ENCODE results near the gene FBXO28.

The FBXO28 gene, protein sequence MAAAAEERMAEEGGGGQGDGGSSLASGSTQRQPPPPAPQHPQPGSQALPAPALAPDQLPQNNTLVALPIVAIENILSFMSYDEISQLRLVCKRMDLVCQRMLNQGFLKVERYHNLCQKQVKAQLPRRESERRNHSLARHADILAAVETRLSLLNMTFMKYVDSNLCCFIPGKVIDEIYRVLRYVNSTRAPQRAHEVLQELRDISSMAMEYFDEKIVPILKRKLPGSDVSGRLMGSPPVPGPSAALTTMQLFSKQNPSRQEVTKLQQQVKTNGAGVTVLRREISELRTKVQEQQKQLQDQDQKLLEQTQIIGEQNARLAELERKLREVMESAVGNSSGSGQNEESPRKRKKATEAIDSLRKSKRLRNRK

DNA sequence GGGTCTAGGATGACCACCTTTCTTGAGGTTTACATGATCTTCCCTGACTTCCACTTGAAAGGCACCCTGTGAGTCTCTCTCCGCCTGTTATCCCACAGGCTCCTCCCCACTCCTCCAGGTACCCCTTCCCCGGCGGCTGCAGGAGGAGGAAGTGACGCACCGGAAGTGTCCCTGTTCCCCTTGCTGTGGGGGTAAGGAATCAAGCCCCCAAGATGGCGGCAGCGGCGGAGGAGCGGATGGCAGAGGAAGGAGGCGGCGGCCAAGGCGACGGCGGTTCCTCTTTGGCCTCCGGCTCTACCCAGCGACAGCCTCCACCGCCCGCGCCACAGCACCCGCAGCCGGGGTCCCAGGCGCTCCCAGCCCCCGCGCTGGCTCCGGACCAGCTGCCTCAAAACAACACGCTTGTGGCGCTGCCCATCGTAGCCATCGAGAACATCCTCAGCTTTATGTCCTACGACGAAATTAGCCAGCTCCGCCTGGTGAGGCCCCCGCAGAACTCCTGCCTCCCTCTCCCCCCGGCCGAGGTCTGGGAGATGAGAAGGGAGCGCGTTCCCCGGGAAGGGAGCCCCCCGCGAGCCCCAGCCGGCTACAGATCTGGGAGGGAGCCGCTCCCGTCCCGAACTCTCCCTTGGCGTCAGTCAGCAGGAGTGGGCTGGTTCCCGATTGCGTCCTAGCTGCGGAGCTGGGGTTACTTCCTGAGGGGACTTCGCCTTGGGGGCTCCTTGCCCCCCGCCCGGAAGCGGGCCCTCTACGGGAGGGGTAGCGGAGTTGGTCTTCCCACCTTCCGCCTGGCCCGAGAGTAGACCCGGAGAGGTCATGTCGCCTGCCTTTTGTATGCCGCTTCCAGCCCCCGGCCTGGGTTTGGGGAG, at the start of gene FBXO28:
Gene FBXO28 (plus strand): TSS at position 194 of the 869 bp plus-strand sequence. CDS start 19 bp downstream, at position 213.
- TF ChIP-seq SNAI2 (CRISPR knock-in tag; IDR thresholded peaks at IDR 0.05) (no peak), RARB (CRISPR knock-in tag; IDR thresholded peaks at IDR 0.05) (0 out of 2 replicates have a peak, but pooled peaks have one; percentile 39)
- TF ChIP-seq, protein P1, sequence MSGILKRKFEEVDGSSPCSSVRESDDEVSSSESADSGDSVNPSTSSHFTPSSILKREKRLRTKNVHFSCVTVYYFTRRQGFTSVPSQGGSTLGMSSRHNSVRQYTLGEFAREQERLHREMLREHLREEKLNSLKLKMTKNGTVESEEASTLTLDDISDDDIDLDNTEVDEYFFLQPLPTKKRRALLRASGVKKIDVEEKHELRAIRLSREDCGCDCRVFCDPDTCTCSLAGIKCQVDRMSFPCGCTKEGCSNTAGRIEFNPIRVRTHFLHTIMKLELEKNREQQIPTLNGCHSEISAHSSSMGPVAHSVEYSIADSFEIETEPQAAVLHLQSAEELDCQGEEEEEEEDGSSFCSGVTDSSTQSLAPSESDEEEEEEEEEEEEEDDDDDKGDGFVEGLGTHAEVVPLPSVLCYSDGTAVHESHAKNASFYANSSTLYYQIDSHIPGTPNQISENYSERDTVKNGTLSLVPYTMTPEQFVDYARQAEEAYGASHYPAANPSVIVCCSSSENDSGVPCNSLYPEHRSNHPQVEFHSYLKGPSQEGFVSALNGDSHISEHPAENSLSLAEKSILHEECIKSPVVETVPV (CRISPR knock-in tag; IDR thresholded peaks at IDR 0.05): no peak
- TF ChIP-seq, protein P2, sequence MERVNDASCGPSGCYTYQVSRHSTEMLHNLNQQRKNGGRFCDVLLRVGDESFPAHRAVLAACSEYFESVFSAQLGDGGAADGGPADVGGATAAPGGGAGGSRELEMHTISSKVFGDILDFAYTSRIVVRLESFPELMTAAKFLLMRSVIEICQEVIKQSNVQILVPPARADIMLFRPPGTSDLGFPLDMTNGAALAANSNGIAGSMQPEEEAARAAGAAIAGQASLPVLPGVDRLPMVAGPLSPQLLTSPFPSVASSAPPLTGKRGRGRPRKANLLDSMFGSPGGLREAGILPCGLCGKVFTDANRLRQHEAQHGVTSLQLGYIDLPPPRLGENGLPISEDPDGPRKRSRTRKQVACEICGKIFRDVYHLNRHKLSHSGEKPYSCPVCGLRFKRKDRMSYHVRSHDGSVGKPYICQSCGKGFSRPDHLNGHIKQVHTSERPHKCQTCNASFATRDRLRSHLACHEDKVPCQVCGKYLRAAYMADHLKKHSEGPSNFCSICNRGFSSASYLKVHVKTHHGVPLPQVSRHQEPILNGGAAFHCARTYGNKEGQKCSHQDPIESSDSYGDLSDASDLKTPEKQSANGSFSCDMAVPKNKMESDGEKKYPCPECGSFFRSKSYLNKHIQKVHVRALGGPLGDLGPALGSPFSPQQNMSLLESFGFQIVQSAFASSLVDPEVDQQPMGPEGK (CRISPR knock-in tag; IDR thresholded peaks at IDR 0.05; ENCODE audit: borderline replicate concordance): peak; percentile 99
- TF ChIP-seq, protein P3, sequence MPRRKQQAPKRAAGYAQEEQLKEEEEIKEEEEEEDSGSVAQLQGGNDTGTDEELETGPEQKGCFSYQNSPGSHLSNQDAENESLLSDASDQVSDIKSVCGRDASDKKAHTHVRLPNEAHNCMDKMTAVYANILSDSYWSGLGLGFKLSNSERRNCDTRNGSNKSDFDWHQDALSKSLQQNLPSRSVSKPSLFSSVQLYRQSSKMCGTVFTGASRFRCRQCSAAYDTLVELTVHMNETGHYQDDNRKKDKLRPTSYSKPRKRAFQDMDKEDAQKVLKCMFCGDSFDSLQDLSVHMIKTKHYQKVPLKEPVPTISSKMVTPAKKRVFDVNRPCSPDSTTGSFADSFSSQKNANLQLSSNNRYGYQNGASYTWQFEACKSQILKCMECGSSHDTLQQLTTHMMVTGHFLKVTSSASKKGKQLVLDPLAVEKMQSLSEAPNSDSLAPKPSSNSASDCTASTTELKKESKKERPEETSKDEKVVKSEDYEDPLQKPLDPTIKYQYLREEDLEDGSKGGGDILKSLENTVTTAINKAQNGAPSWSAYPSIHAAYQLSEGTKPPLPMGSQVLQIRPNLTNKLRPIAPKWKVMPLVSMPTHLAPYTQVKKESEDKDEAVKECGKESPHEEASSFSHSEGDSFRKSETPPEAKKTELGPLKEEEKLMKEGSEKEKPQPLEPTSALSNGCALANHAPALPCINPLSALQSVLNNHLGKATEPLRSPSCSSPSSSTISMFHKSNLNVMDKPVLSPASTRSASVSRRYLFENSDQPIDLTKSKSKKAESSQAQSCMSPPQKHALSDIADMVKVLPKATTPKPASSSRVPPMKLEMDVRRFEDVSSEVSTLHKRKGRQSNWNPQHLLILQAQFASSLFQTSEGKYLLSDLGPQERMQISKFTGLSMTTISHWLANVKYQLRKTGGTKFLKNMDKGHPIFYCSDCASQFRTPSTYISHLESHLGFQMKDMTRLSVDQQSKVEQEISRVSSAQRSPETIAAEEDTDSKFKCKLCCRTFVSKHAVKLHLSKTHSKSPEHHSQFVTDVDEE (CRISPR knock-in tag; IDR thresholded peaks at IDR 0.05): no peak
- ATAC-seq: peak; percentile 99

DNA sequence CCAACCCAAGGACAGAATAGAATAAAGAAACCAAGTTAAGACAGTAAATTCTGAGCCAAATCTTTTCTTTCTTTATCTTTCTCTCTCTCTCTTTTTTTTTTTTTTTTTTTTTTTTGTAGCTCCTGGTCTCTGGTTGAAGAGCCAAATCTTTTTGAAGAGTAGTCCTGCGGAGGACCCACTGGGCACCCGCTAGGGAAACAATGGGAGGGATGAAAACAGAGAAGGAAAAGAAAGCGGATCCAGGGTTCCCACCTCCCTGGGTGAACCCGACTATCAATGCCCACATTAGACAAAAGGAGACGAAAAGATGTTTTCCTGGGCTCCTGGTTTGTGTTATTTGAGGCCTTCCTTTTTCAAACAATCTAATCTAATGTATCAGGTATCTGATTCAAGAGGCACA, 49.8 kb upstream of the FBXO28 start:
- no peak for TF ChIP-seq ZNF8 (CRISPR knock-in tag; IDR thresholded peaks at IDR 0.05)
- TF ChIP-seq, protein P4, sequence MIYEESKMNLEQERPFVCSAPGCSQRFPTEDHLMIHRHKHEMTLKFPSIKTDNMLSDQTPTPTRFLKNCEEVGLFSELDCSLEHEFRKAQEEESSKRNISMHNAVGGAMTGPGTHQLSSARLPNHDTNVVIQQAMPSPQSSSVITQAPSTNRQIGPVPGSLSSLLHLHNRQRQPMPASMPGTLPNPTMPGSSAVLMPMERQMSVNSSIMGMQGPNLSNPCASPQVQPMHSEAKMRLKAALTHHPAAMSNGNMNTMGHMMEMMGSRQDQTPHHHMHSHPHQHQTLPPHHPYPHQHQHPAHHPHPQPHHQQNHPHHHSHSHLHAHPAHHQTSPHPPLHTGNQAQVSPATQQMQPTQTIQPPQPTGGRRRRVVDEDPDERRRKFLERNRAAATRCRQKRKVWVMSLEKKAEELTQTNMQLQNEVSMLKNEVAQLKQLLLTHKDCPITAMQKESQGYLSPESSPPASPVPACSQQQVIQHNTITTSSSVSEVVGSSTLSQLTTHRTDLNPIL (CRISPR knock-in tag; IDR thresholded peaks at IDR 0.05; ENCODE audit: low read depth): no peak
- TF ChIP-seq, protein P5, sequence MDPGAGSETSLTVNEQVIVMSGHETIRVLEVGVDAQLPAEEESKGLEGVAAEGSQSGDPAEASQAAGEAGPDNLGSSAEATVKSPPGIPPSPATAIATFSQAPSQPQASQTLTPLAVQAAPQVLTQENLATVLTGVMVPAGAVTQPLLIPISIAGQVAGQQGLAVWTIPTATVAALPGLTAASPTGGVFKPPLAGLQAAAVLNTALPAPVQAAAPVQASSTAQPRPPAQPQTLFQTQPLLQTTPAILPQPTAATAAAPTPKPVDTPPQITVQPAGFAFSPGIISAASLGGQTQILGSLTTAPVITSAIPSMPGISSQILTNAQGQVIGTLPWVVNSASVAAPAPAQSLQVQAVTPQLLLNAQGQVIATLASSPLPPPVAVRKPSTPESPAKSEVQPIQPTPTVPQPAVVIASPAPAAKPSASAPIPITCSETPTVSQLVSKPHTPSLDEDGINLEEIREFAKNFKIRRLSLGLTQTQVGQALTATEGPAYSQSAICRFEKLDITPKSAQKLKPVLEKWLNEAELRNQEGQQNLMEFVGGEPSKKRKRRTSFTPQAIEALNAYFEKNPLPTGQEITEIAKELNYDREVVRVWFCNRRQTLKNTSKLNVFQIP (CRISPR knock-in tag; IDR thresholded peaks at IDR 0.05; ENCODE audit: borderline replicate concordance, low read depth): no peak
- TF ChIP-seq, protein P1 (CRISPR knock-in tag; IDR thresholded peaks at IDR 0.05): no peak
- no peak for TF ChIP-seq OSR1 (CRISPR knock-in tag; IDR thresholded peaks at IDR 0.05)
- no peak for TF ChIP-seq TCF4 (CRISPR knock-in tag; IDR thresholded peaks at IDR 0.05; ENCODE audit: borderline replicate concordance)
- no peak for TF ChIP-seq ZNF565 (CRISPR knock-in tag; conservative IDR thresholded peaks at IDR 0.05; ENCODE audit: low read depth)
- no peak for TF ChIP-seq GLIS3 (CRISPR knock-in tag; IDR thresholded peaks at IDR 0.05)
- no peak for TF ChIP-seq BACH2 (CRISPR knock-in tag; IDR thresholded peaks at IDR 0.05; ENCODE audit: borderline replicate concordance)
- no peak for TF ChIP-seq ESRRG (CRISPR knock-in tag; IDR thresholded peaks at IDR 0.05)
- TF ChIP-seq RARB (CRISPR knock-in tag; IDR thresholded peaks at IDR 0.05): no peak
- no peak for TF ChIP-seq ZNF70 (CRISPR knock-in tag; IDR thresholded peaks at IDR 0.05)
- TF ChIP-seq ISL1 (CRISPR knock-in tag; IDR thresholded peaks at IDR 0.05): no peak
- no peak for TF ChIP-seq ZFP30 (CRISPR knock-in tag; IDR thresholded peaks at IDR 0.05)
- TF ChIP-seq TOX (CRISPR knock-in tag; IDR thresholded peaks at IDR 0.05; ENCODE audit: borderline replicate concordance): no peak
- TF ChIP-seq ZC3H10 (CRISPR knock-in tag; IDR thresholded peaks at IDR 0.05): no peak
- TF ChIP-seq, protein P3 (CRISPR knock-in tag; IDR thresholded peaks at IDR 0.05): no peak
- no peak for TF ChIP-seq PPARA (CRISPR knock-in tag; IDR thresholded peaks at IDR 0.05; ENCODE audit: borderline replicate concordance)

More for the DNA sequence above, 49.8 kb upstream of the FBXO28 start:
- no peak for ATAC-seq

Data from SK-N-SH treated with all-trans-retinoic acid at 6 μM for 48 hours (cell line).